Dermis microvascular lymphatic vessel endothelial cell (primary cell): ENCODE measurements around the gene LGR6. TPM values are rescaled to one million over a fixed set of nuclear protein-coding genes. Genes with fewer than 3 reads are reported as not detected.
A peak's percentile ranks its signal among the peaks of the same experiment; 100 is the strongest.

Experiments
- DNase-seq, 2 donors: peaks; one replicate each; pipeline versions ENCODE4 v3.0.0 to v3.0.0-alpha.2; 2010; ENCODE audit warnings: low read depth in 2 of 2
- total RNA-seq: library from RNA; depleted of rRNA; stranded (reverse); fragments of >200 nt; gene quantifications from 2 replicates; pipeline ENCODE4 v1.2.1, GENCODE V29; 2014

LGR6 gene
- total RNA-seq, 1 donor from 2014 or later = not detected

- no peak for DNase-seq
These were observed 93.6 kb downstream of the LGR6 start for GRCh38 chr1:202287196-202287595.

- no peak for DNase-seq
These were observed 94.6 kb downstream of the LGR6 start for GRCh38 chr1:202288177-202288576.

- no peak for DNase-seq
These were observed 95.4 kb downstream of the LGR6 start for GRCh38 chr1:202289009-202289408.

GRCh38 chr1:202291001-202291400, 97.4 kb downstream of the LGR6 start:
- DNase-seq = no peak

- peak in 1 of 2 donors; percentile 64 for DNase-seq
These were observed 98.5 kb downstream of the LGR6 start for GRCh38 chr1:202291961-202292712.

- no peak for DNase-seq
These were observed 99.2 kb downstream of the LGR6 start for GRCh38 chr1:202292773-202293172.

- DNase-seq = peak in 1 of 2 donors; percentile 28
These were observed 100.0 kb downstream of the LGR6 start for GRCh38 chr1:202293569-202293968.

GRCh38 chr1:202302166-202302565, 108.6 kb downstream of the LGR6 start:
- DNase-seq = no peak

GRCh38 chr1:202304375-202304774, 110.8 kb downstream of the LGR6 start:
- DNase-seq = no peak

GRCh38 chr1:202305168-202305567, 111.6 kb downstream of the LGR6 start:
- no peak for DNase-seq

- no peak for DNase-seq
These were observed 113.1 kb downstream of the LGR6 start for GRCh38 chr1:202306535-202307345.

GRCh38 chr1:202310071-202310725, 116.6 kb downstream of the LGR6 start:
- no peak for DNase-seq

GRCh38 chr1:202310746-202311145, 117.1 kb downstream of the LGR6 start:
- no peak for DNase-seq

- peak in 1 of 2 donors; percentile 17 for DNase-seq
These were observed 118.5 kb downstream of the LGR6 start for GRCh38 chr1:202311875-202312635.

- DNase-seq = peak; percentile 74 to 81
These were observed 122.1 kb downstream of the LGR6 start for GRCh38 chr1:202315576-202316168.

- DNase-seq = no peak
These were observed 122.6 kb downstream of the LGR6 start for GRCh38 chr1:202316186-202316585.

- no peak for DNase-seq
These were observed 124.6 kb downstream of the LGR6 start for GRCh38 chr1:202317941-202318925.

- no peak for DNase-seq
These were observed 125.9 kb downstream of the LGR6 start for GRCh38 chr1:202319381-202320080.

- DNase-seq = no peak
These were observed 126.4 kb downstream of the LGR6 start for GRCh38 chr1:202320081-202320405.
